Psoas muscle (tissue), 8 donors: ENCODE measurements around the gene ZMAT5. TPM values are rescaled to one million over a fixed set of nuclear protein-coding genes. Genes with fewer than 3 reads are reported as not detected.

Experiments used
- ATAC-seq, 4 donors: fragments of 200-7000 bp; cut with Tn5 transposase; one replicate each; pipeline ENCODE4 v1.9.1; 2020; ENCODE audit warnings: moderate library complexity in 3 of 4, mild to moderate bottlenecking in 2 of 4
- DNase-seq, 2 donors: peaks; one replicate each; pipeline ENCODE4 v3.0.0-alpha.2; 2020
- H3K27ac ChIP-seq: fragments of 200-600 bp; one replicate; pipeline ENCODE4 v1.8.0; 2022
- H3K27me3 ChIP-seq, 3 donors: fragments of 200-600 bp in 1 of 3; one replicate each; pipeline versions ENCODE4 v1.6.1 to v1.8.0; 2013 to 2022; ENCODE audit warnings: low read length in 2 of 3, mild to moderate bottlenecking in 2 of 3, moderate library complexity in 1 of 3; ENCODE audit not compliant: insufficient read depth in 3 of 3
- H3K36me3 ChIP-seq, 2 donors: fragments of 200-600 bp in 1 of 2; one replicate each; pipeline versions ENCODE4 v1.6.1 to v1.8.0; 2013 to 2022; ENCODE audit warnings: low read depth in 1 of 2, mild to moderate bottlenecking in 1 of 2, moderate library complexity in 1 of 2; ENCODE audit not compliant: insufficient read depth in 1 of 2
- H3K4me1 ChIP-seq: fragments of 200-600 bp; one replicate; pipeline ENCODE4 v1.8.0; 2022
- H3K4me3 ChIP-seq: fragments of 200-600 bp; one replicate; pipeline ENCODE4 v1.8.0; 2022; ENCODE audit warnings: mild to moderate bottlenecking
- H3K9me3 ChIP-seq: fragments of 200-600 bp; one replicate; pipeline ENCODE4 v1.8.0; 2022
- WGBS, 3 donors: extraction: QIAGEN DNeasy Blood & Tissue Kit; methylation state at CpG; one replicate each; pipeline versions ENCODE4 v1.1.6 to v1.1.7; 2013; 5-methylcytosine and 5-hydroxymethylcytosine counted together
- intact Hi-C, 2 donors: fragments of 100-400 bp; cut with DNase I; formaldehyde crosslinking; loops; one replicate each; pipeline versions ENCODE4 v1.11.0 to v1.14.2; 2022
- polyA plus RNA-seq, 3 donors: library from polyadenylated mRNA; stranded (reverse); fragments of 200-250 nt; gene quantifications; one replicate each; pipeline ENCODE4 v1.2.3, GENCODE V29; 2013
- total RNA-seq, 4 donors: library from RNA; stranded (reverse); fragmentation: NEBNext Ultra II Directional in 2 of 4; extraction: Animal tissue kit (Norgen Biotek cat#: 25700) in 2 of 4; gene quantifications; one replicate each; pipeline versions ENCODE4 v1.2.1 to v1.2.4, GENCODE V29; 2021 to 2023
- TF ChIP-seq, protein P1 (sequence below): fragments of 200-600 bp; IDR thresholded peaks from one replicate; pipeline ENCODE4 v1.8.0; 2022; ENCODE audit warnings: antibody characterized with exemption
- donor health status: healthy with polysubstance abuse.
- donor health status: DM: no; HTN: no; CAD: no; lungs with moderate emphysema.
- donor health status: Bipolar disorder and iron deficiency.
- donor health status: healthy.
- donor health status: DM: yes; HTN: yes; CAD: no.
- donor health status: DM: no; HTN: no; CAD: no.
- donor health status: DM: no; HTN: no; CAD: no.
- donor health status: DM: yes; HTN: yes; CAD: no.

Gene ZMAT5
- total and polyA plus RNA-seq, 7 donors = 12.1 to 46.1 (median 27.6) TPM

DNA sequence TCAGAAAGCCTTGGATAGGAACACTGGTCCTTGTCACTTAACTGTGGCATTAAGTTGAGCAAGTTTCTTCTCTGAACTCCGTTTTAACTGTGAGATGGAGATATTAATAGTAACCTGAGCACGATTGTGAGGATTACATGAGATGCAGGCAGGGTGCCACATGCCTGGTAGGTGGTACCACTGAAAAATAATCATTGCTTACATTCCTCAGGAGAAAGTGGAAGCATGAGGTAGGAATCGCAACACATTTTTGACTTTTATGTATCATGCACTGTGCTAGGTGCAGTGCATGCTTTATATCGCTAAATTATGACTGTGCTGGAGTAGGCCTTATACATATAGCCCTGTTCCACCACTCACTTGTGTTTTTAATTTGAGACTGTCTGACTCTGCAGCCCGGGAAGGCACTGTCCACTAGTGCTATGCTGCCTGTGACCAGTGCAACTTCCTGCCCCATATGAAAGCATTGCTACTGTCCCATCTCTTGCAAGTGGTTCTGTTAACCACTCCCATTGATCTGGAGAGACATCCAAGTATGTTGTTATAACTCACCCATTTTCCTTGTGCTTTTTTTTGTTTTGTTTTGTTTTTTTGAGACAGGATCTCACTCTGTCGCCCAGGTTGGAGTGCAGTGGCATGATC is 1.4 kb upstream of the ZMAT5 start:
- WGBS, 3 donors = 22 to 33% (median 24%) methylated on average over 6 of the region's 6 CpGs
- H3K4me1 ChIP-seq = peaks cover 46% of the 10 kb centered on the region
- TF ChIP-seq, protein P1, sequence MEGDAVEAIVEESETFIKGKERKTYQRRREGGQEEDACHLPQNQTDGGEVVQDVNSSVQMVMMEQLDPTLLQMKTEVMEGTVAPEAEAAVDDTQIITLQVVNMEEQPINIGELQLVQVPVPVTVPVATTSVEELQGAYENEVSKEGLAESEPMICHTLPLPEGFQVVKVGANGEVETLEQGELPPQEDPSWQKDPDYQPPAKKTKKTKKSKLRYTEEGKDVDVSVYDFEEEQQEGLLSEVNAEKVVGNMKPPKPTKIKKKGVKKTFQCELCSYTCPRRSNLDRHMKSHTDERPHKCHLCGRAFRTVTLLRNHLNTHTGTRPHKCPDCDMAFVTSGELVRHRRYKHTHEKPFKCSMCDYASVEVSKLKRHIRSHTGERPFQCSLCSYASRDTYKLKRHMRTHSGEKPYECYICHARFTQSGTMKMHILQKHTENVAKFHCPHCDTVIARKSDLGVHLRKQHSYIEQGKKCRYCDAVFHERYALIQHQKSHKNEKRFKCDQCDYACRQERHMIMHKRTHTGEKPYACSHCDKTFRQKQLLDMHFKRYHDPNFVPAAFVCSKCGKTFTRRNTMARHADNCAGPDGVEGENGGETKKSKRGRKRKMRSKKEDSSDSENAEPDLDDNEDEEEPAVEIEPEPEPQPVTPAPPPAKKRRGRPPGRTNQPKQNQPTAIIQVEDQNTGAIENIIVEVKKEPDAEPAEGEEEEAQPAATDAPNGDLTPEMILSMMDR = no peak
- no peaks in the 10 kb centered on the region for H3K9me3 ChIP-seq
- DNase-seq = no peak
- H3K27ac ChIP-seq = peak overlapping the region; percentile 97
- ATAC-seq = peak; percentile 41 to 64 (median 57)
- intact Hi-C loops = no loop called here
- H3K4me3 ChIP-seq = peak overlapping the region; percentile 98
- H3K27me3 ChIP-seq = no peaks in the 10 kb centered on the region
- peaks cover 5 to 32% of the 10 kb centered on the region in 2 donors for H3K36me3 ChIP-seq

DNA sequence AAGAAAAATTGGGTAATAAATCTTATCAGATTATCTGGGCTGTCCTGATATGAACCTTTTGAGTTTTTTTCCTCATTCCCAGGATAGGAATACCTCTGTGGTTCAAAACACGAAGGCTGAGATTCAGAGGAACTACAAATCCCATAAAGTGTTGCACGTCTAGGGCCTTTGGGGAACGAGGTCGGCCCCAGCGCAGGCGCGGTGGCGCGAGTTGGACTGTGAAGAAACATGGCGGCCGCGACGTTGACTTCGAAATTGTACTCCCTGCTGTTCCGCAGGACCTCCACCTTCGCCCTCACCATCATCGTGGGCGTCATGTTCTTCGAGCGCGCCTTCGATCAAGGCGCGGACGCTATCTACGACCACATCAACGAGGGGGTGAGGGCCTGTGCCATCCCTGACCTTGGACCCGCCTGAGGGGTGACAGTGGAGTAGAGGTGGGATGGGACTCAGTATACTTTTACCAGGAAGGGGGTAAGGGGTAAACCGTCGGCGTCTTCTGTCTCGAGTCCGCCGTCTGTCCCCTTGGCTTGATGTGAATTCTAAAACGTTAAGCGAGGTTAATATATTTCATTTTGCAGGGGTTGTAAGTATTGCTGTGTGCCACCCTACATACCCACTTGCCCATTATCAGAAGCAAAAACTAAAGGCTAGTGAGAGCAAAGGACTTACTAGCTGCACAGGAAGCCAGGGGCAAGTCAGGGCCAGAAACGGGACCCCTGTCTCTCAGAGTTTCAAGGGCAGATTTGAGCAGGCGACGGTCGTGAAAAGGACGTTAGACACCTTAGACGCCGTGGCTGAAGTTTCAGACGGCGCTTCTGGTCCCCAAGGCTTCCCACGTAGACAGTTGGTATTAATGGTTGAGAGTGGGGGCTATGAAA is 604 bp upstream of the ZMAT5 start, which contains the start of gene UQCR10:
Gene UQCR10, plus strand, starts transcription at position 199 of the 881 bp plus-strand sequence. Its CDS starts 30 bp downstream, at position 229.
- intact Hi-C loops = no loop called here
- H3K27ac ChIP-seq = peak within 1 kb of the TSS; percentile 97
- TF ChIP-seq, protein P1 = no peak
- H3K4me3 ChIP-seq = peak within 1 kb of the TSS; percentile 98
- peaks cover 5 to 32% of the 10 kb centered on the region in 2 donors for H3K36me3 ChIP-seq
- ATAC-seq = peak; percentile 84 to 90 (median 88)
- WGBS, 3 donors = 0 to 8% (median 0%) methylated on average over 46 of the region's 46 CpGs
- H3K27me3 ChIP-seq = no peaks in the 10 kb centered on the region
- no peaks in the 10 kb centered on the region for H3K9me3 ChIP-seq
- H3K4me1 ChIP-seq = peaks cover 38% of the 10 kb centered on the region
- DNase-seq = peak; percentile 96 to 97

DNA sequence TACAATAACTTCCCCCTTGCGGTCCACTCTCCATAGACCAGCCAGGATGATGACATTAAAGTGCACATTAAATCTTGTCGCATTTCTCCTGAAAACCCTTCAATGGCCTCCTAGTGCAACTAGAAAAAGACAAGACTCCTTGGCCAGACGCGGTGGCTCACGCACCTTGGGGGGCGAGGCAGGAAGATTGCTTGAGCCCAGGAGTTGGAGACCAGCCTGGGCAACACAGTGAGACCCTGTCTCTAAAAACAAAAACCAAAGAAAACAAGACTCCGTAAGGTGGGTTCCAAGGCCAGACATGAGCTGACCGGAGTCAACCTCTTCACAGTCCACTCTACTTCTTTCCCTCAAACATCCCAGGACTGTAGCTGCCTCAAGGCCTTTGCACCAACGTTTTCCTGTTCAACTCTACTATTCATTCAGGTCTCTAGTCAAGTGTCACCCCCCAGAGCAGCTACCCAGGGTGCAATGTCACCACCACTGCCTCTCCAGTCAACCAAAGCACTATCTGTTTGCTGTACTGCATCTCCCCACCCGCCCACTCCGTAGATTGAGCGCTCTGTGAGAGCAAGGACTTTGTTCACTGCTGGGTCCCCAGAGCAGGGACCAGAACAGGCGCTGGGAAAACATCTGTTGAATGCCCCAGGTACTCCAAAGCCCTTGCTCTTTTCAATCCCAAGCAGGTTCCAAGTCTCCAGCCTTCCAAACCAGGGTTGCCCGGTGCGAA is 739 bp downstream of the ZMAT5 start:
- peak overlapping the region; percentile 97 for H3K27ac ChIP-seq
- DNase-seq (no peak), ATAC-seq (peak in 3 of 4 donors; percentile 2 to 7 (median 4))
- 53 to 56% (median 54%) methylated on average over 15 of the region's 15 CpGs for WGBS, 3 donors
- peaks cover 35% of the 10 kb centered on the region for H3K4me1 ChIP-seq
- H3K4me3 ChIP-seq = peak overlapping the region; percentile 98
- no peaks in the 10 kb centered on the region for H3K27me3 ChIP-seq
- intact Hi-C loops = no loop called here
- H3K9me3 ChIP-seq = no peaks in the 10 kb centered on the region
- TF ChIP-seq, protein P1 = no peak
- peaks cover 4 to 26% of the 10 kb centered on the region in 2 donors for H3K36me3 ChIP-seq

DNA sequence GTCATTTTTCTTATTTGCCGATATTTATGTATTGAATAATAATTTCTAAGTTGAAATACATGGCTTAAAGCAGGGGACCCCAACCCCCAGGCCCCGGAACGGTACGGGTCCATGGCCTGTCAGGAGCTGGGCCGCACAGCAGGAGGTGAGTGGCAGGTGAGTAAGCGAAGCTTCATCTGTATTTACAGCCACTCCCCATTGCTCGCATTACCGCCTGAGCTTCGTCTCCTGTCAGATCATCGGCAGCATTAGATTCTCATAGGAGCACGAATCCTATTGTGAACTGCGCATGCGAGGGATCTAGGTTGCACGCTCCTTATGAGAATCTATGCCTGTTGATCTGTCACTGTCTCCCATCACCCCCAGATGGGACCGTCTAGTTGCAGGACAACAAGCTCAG is 4.5 kb downstream of the ZMAT5 start:
- Histone ChIP-seq H3K27me3 (no peaks in the 10 kb centered on the region), H3K4me3 (no peak overlapping the region), H3K4me1 (peaks cover 31% of the 10 kb centered on the region), H3K36me3 (no peaks in the 10 kb centered on the region), H3K9me3 (no peaks in the 10 kb centered on the region), H3K27ac (no peak overlapping the region)
- TF ChIP-seq, protein P1 = no peak
- intact Hi-C loops = no loop called here
- ATAC-seq = no peak
- WGBS, 3 donors = 76 to 93% (median 86%) methylated on average over 15 of the region's 15 CpGs
- no peak for DNase-seq
